PC-9 (cell line): ENCODE data around the gene GYS2.

Experiments
- EZH2 ChIP-seq: fragments of 200-600 bp; sonication (generic); IDR thresholded peaks from 2 replicates; pipeline ENCODE4 v1.8.0; 2017; ENCODE audit warnings: antibody characterized with exemption, low read depth
- TF ChIP-seq, protein P1 (sequence below): fragments of 200-600 bp; sonication (generic); conservative IDR thresholded peaks from 2 replicates; pipeline ENCODE4 v1.6.1; 2017; ENCODE audit warnings: mixed run types, antibody characterized with exemption, mild to moderate bottlenecking, moderate library complexity

DNA sequence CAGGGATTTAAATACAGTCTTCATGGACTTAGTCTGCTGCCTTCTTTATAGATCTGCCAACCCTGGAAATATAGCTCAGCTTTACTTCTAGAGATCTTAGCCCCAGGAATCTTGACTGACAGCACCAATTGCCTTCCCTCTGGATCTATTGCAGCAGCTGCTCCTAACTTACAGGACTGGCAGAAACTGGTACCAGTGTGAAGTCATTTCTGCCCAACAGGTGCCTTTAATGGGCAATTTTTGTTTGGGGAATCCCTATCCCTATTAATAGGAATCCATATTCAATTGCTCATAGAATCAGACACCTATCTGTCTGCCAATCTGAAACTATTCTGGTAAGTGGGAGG is 51.3 kb downstream of the GYS2 start:
- TF ChIP-seq, protein P1, sequence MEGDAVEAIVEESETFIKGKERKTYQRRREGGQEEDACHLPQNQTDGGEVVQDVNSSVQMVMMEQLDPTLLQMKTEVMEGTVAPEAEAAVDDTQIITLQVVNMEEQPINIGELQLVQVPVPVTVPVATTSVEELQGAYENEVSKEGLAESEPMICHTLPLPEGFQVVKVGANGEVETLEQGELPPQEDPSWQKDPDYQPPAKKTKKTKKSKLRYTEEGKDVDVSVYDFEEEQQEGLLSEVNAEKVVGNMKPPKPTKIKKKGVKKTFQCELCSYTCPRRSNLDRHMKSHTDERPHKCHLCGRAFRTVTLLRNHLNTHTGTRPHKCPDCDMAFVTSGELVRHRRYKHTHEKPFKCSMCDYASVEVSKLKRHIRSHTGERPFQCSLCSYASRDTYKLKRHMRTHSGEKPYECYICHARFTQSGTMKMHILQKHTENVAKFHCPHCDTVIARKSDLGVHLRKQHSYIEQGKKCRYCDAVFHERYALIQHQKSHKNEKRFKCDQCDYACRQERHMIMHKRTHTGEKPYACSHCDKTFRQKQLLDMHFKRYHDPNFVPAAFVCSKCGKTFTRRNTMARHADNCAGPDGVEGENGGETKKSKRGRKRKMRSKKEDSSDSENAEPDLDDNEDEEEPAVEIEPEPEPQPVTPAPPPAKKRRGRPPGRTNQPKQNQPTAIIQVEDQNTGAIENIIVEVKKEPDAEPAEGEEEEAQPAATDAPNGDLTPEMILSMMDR: no peak
- no peak for TF ChIP-seq EZH2
